Measurements from ENCODE around the gene CFTR. TPM values are rescaled to one million over a fixed set of nuclear protein-coding genes. Genes with fewer than 3 reads are reported as not detected.

Gene CFTR
- total RNA-seq, 1 experiment from 2014 or later: not detected

- Histone ChIP-seq H3K36me3 (ENCODE audit: control insufficient read depth in 1 of 2, insufficient read depth in 2 of 2, low read length in 2 of 2) (no peaks in the 10 kb centered on the region), H3K9ac (ENCODE audit: low read length) (no peak overlapping the region), H3K4me3 (replicated peaks in 1 of 2; ENCODE audit: low read depth in 1 of 2, low read length in 2 of 2) (no peak overlapping the region), H3K4me1 (ENCODE audit: control insufficient read depth in 1 of 2, insufficient read depth in 2 of 2, low read length in 2 of 2) (no peaks in the 10 kb centered on the region), H3K27ac (ENCODE audit: low read depth, low read length) (no peak overlapping the region), H3K4me2 (ENCODE audit: low read length) (no peak overlapping the region), H3K79me2 (ENCODE audit: insufficient read depth, low read length) (no peaks in the 10 kb centered on the region), H3K9me3 (ENCODE audit: control insufficient read depth in 1 of 2, insufficient read depth in 1 of 2, low read depth in 1 of 2, low read length in 2 of 2) (no peaks in the 10 kb centered on the region), H4K20me1 (ENCODE audit: insufficient read depth) (no peaks in the 10 kb centered on the region), H2AFZ (ENCODE audit: low read depth, low read length, poor library complexity, severe bottlenecking) (no peak overlapping the region), H3K27me3 (ENCODE audit: insufficient read depth, low read length) (no peaks in the 10 kb centered on the region), H3K9me2 (ENCODE audit: insufficient read depth) (no peaks in the 10 kb centered on the region)
- ATAC-seq: no peak
- POLR2A ChIA-PET: no interaction called here
- RAD21 ChIA-PET (ENCODE audit: low non-redundant PET in 1 of 2, low total read pairs in 2 of 2, uncharacterized antibody in 2 of 2, unreplicated experiment in 2 of 2): no interaction called here
- no TSS peak for BruUV-seq (replicated peaks)
- intact Hi-C loops (cut with micrococcal nuclease): no loop called here
- CTCF ChIA-PET: no interaction called here
- no peak for TF ChIP-seq CEBPB (IDR thresholded peaks at IDR 0.05; ENCODE audit: low read depth)
- no peak for TF ChIP-seq POLR2AphosphoS5 (IDR thresholded peaks at IDR 0.05; ENCODE audit: low read depth, low read length)
- no peak for TF ChIP-seq ZNF274 (IDR thresholded peaks at IDR 0.05; ENCODE audit: low read depth, low read length)
- TF ChIP-seq, protein P1, sequence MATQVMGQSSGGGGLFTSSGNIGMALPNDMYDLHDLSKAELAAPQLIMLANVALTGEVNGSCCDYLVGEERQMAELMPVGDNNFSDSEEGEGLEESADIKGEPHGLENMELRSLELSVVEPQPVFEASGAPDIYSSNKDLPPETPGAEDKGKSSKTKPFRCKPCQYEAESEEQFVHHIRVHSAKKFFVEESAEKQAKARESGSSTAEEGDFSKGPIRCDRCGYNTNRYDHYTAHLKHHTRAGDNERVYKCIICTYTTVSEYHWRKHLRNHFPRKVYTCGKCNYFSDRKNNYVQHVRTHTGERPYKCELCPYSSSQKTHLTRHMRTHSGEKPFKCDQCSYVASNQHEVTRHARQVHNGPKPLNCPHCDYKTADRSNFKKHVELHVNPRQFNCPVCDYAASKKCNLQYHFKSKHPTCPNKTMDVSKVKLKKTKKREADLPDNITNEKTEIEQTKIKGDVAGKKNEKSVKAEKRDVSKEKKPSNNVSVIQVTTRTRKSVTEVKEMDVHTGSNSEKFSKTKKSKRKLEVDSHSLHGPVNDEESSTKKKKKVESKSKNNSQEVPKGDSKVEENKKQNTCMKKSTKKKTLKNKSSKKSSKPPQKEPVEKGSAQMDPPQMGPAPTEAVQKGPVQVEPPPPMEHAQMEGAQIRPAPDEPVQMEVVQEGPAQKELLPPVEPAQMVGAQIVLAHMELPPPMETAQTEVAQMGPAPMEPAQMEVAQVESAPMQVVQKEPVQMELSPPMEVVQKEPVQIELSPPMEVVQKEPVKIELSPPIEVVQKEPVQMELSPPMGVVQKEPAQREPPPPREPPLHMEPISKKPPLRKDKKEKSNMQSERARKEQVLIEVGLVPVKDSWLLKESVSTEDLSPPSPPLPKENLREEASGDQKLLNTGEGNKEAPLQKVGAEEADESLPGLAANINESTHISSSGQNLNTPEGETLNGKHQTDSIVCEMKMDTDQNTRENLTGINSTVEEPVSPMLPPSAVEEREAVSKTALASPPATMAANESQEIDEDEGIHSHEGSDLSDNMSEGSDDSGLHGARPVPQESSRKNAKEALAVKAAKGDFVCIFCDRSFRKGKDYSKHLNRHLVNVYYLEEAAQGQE (IDR thresholded peaks at IDR 0.05; ENCODE audit: low read depth): no peak
- TF ChIP-seq SRF (IDR thresholded peaks at IDR 0.05; ENCODE audit: low read depth): no peak
- no peak for TF ChIP-seq ELF1 (IDR thresholded peaks at IDR 0.05; ENCODE audit: borderline replicate concordance, low read depth)
- TF ChIP-seq EZH2 (IDR thresholded peaks at IDR 0.05): no peak
- TF ChIP-seq TCF7L2 (IDR thresholded peaks at IDR 0.05; ENCODE audit: borderline replicate concordance, extremely low read depth, insufficient read depth, insufficient read length): no peak
- TF ChIP-seq ZFX (IDR thresholded peaks at IDR 0.05): no peak
- no peak for TF ChIP-seq ATF3 (IDR thresholded peaks at IDR 0.05)
- TF ChIP-seq SIN3A (IDR thresholded peaks at IDR 0.05; ENCODE audit: low read depth): no peak
- TF ChIP-seq ZBTB33 (IDR thresholded peaks at IDR 0.05; ENCODE audit: extremely low read depth, insufficient replicate concordance, low read length): no peak
- TF ChIP-seq CTCF (IDR thresholded peaks at IDR 0.05 in 2 of 3, conservative IDR thresholded peaks at IDR 0.05 in 1 of 3; ENCODE audit: borderline replicate concordance in 1 of 3, insufficient read depth in 1 of 3, low read depth in 2 of 3, low read length in 2 of 3): no peak
- TF ChIP-seq JUND (IDR thresholded peaks at IDR 0.05): no peak
- TF ChIP-seq RAD21 (IDR thresholded peaks at IDR 0.05; ENCODE audit: low read depth): no peak
- no peak for TF ChIP-seq EZH2phosphoT487 (IDR thresholded peaks at IDR 0.05; ENCODE audit: borderline replicate concordance)
- TF ChIP-seq EGR1 (IDR thresholded peaks at IDR 0.05; ENCODE audit: low read depth): no peak
- TF ChIP-seq POLR2A (IDR thresholded peaks at IDR 0.05; ENCODE audit: borderline replicate concordance, extremely low read depth, insufficient read depth, insufficient read length): no peak
- no peak for TF ChIP-seq FOSL1 (IDR thresholded peaks at IDR 0.05; ENCODE audit: low read depth)
- no peak for DNase-seq (ENCODE audit: low read depth, low spot score)
Observed at GRCh38 chr7:117489430-117489829, 9.6 kb downstream of the CFTR start.
